HG02973 (cell line): ENCODE results near the gene SNAP47.
A peak's percentile ranks its signal among the peaks of the same experiment; 100 is the strongest.
"Not testable (repeated sequence)": the region's sequence is repeated elsewhere in the genome, so short reads cannot be mapped to it uniquely, and the experiment has no call there.

Source experiments
- ATAC-seq: cut with Tn5 transposase; IDR thresholded peaks from one replicate; pipeline ENCODE4 v1.9.1; 2021; ENCODE audit warnings: moderate library complexity; ENCODE audit not compliant: unreplicated experiment

Gene SNAP47, protein sequence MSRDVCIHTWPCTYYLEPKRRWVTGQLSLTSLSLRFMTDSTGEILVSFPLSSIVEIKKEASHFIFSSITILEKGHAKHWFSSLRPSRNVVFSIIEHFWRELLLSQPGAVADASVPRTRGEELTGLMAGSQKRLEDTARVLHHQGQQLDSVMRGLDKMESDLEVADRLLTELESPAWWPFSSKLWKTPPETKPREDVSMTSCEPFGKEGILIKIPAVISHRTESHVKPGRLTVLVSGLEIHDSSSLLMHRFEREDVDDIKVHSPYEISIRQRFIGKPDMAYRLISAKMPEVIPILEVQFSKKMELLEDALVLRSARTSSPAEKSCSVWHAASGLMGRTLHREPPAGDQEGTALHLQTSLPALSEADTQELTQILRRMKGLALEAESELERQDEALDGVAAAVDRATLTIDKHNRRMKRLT

DNA sequence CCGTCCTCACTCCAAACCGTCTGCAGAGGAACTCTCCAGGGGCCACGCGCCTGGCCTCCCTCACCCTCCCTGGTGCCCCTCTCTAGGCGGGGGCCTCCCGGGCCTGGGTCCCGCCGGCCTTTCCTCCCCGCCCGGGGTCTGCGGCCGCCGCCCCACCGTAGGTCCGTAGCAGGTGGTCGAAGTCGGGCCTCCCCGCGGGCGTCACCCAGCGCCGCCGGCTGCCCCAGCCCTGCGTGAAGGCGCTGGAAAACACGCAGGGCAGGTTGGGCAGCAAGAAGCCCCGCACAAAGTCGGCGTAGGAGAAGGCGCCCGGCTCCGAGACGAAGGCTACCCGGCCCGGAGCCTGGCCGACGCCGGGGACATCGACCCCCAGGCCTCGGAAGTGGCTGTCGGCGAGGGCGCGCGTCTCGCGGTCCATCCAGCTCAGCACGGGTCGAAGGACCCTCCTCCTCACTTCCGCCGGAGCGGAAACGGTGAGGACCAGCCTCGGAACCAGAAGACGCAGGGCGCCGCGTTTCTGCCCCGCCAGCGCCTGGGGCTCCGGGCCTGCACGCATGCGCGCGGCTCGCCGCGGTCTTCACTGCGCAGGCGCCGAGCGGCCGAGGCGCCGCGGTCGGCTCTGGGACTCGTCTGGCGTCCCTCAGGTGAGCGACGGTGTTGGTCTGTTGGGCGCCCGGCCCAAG lies at the start of gene SNAP47, which contains the start of gene JMJD4:
TSS of gene SNAP47 (plus strand) at position 580 of the 683 bp plus-strand sequence. CDS start 12,302 bp downstream, outside the sequence.
TSS of gene JMJD4 (minus strand) at position 447 of the 683 bp plus-strand sequence. CDS start at position 418, 29 bp downstream.
- ATAC-seq: peak; percentile 93

DNA sequence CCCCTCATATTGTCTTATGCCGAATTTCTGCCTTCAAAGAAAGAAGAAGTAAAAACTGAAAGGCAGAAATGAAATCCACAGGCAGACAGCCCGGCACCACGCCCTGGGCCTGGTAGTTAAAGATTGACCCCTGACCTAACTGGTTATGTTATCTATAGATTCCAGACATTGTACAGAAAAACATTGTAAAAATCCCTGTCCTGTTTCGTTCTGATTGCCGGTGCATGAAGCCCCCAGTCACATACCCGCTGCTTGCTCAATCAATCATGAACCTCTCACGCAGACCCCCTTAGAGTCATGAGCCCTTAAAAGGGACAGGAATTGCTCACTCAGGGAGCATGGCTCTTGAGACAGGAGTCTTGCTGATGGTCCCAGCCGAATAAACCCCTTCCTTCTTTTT lies 49.4 kb upstream of the SNAP47 start:
- ATAC-seq: no peak

DNA sequence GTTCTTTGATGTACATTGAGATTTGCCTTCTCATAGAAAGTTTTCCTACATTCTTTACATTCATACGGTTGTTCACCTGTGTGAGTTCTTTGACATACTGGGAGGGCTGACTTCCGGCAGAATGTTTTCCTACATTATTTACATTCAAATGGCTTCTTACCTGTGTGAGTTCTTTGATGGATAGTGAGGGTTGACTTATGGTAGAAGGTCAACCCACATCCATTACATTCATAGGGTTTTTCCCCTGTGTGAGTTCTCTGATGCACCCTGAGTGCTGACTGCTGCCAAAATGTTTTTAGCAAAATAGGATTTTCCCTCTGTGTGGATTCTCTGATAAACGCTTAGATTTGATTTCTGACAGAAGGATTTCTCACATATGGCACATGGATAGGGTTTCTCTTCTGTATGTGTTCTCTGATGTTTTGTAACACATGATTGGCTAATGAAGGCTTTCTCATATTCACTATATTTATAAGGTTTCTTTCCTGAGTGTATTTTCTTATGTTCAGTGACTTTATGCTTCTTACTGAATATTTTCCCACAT lies 37.8 kb upstream of the SNAP47 start:
- ATAC-seq: no peak

DNA sequence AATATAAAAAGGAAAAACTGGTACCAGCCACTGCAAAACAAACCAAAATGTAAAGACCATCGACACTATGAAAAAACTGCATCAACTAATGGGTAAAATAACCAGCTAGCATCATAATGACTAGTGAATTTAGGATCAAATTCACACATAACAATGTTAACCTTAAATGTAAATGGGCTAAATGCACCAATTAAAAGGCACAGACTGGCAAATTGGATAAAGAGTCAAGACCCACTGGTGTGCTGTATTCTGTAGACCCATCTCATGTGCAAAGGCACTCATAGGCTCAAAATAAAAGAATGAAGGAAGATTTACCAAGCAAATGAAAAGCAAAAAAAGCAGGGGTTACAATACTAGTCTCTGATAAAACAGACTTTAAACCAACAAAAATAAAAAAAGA lies 33.6 kb upstream of the SNAP47 start:
- ATAC-seq: not testable (repeated sequence)

DNA sequence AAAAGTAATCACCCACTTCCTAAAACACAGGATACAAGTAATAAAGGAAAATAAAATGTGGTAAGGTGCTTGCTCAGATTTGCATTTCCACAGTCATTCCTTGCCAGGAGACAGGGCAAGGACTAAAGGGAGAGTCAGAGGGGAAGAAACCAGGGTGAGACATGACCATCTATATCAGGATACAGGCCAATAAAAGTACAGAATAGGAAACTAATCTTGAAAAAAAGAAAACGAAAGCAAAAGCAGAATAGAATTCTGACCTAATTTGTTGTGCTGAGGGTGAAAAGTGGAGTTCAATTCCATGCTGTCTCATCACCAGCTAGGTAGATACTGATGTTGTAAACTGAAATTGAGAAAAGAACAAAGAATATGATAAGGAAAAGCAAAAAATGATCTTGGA lies 27.4 kb upstream of the SNAP47 start:
- no peak for ATAC-seq

DNA sequence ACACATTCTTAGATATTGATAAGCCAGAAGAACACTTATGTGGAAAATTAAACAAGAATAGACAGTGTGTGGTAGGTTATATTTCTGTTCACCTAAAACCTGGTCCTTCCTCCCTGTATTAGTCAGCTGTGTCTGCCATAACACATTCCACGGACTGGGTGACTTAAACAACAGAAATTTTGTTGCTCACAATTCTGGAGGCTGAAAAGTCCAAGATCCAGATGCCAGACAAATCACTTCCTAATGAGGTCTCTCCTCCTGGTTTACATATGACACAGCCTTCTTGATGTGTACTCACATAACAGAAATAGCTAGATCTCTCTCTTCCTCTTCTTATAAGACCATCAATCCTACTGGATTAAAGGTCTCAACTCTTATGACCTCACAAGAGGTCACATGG lies 25.8 kb upstream of the SNAP47 start:
- no peak for ATAC-seq

DNA sequence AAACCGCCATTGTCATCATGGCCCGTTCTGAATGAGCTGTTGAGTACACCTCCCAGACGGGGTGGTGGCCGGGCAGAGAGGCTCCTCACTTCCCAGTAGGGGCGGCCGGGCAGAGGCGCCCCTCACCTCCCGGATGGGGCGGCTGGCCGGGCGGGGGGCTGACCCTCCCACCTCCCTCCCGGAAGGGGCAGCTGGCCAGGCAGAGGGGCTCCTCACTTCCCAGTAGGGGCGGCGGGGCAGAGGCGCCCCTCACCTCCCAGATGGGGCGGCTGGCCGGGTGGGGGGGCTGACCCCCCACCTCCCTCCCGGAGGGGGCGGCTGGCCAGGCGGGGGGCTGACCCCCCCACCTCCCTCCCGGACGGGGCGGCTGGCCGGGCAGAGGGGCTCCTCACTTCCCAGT lies 24.8 kb upstream of the SNAP47 start:
- ATAC-seq: not testable (repeated sequence)

GRCh38 chr1:227712648-227713047 lies 22.6 kb upstream of the SNAP47 start:
- peak; percentile 82 for ATAC-seq

GRCh38 chr1:227718932-227719331 lies 16.3 kb upstream of the SNAP47 start:
- ATAC-seq: no peak

- no peak for ATAC-seq
Observed at GRCh38 chr1:227723474-227723873, 11.8 kb upstream of the SNAP47 start.

DNA sequence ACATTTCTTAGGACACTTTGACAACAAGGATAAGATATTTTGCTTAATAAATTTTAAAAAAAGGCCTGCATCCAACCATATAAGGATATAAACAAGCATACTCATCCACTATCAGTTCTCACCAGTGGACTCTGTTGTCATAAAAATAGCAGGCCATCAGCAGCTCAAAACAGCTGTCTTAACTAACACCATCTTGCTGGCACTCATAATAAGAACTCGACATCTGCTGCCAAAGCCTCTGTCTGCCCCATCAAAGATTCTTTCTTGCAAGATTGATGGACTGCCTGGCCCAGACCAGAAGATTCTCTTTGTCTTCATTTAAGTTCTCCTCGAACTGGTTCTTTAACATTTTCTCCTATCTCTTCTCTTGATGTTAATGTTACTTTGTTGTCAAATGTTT lies 10.2 kb upstream of the SNAP47 start:
- no peak for ATAC-seq

DNA sequence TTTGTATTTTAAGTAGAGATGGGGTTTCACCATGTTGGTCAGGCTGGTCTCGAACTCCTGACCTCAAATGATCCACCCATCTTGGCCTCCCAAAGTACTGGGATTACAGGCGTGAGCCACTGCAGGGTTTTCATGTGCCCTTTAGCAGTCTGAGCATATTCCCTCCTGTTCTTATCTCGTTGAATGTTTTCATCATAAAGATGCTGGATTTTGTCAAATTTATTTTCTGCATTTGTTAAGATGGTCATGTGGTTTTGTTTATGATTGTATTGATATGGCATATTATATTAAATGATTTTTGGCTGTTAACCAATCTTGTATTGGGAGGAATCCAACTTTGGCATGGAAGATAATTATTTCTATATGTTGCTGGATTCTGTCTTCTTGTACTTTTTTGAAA lies 8.9 kb upstream of the SNAP47 start:
- no peak for ATAC-seq

- no peak for ATAC-seq
Observed at GRCh38 chr1:227726924-227727599, 8.2 kb upstream of the SNAP47 start.

GRCh38 chr1:227728059-227728891 lies 7.0 kb upstream of the SNAP47 start:
- no peak for ATAC-seq

DNA sequence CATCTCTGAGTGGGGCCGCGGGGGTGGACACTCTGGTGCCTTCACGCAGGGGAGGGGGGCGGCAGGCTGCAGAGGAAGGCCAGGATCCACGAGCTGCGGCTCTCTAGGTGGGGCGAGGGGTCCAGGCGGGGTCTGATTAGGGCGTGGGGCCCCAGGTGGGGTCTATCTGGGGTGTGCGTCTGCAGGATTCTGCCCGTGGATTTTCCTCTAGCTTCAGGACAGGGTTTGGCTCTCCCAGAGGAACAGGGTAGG lies 6.4 kb upstream of the SNAP47 start:
- ATAC-seq: no peak

- ATAC-seq: no peak
Observed at GRCh38 chr1:227729144-227729880, 5.9 kb upstream of the SNAP47 start.

- no peak for ATAC-seq
Observed at GRCh38 chr1:227729881-227730629, 5.2 kb upstream of the SNAP47 start.

DNA sequence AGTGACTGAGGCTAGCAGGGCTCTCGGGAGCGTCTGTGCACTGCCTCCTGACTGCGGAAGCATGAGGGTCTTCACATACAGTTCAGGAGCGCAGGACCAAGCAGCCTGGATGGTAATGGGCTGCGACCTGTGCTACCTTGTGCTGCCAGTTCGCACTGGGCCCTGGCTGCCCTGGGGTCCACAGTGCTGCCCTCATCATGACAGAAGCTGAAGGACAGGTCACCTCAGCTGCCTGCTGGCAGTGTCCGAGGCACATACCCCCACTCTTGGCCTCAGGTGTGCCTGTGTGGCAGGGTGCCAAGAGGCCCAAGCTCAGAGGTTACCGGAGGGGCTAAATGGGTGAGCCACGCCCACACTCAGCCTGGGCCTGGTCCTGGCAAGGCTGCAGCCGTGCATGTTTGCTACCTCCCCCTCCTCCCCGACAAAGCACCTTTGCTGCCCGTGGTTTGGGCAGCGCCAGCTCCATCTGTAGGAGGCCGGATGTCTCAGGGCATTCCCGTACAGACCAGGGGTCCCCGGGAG lies 4.5 kb upstream of the SNAP47 start:
- ATAC-seq: no peak

GRCh38 chr1:227731241-227731677 lies 4.0 kb upstream of the SNAP47 start:
- no peak for ATAC-seq
